K562 (cell line): ENCODE results near the gene PRSS21. TPM values are rescaled to one million over a fixed set of nuclear protein-coding genes. Genes with fewer than 3 reads are reported as not detected.

ENCODE experiments used
- ATAC-seq: fragments of 200-7000 bp; cut with Tn5 transposase; 3 replicates; pipeline ENCODE4 v1.9.1; 2020; ENCODE audit warnings: moderate library complexity
- BruUV-seq: library from RNA; stranded (reverse); fragments of 400-500 nt; replicated peaks from 2 replicates; lab custom pipeline; 2021; lab: Mats Ljungman, UMichigan
- CTCF ChIA-PET: fragments of 300-600 bp; formaldehyde crosslinking; extraction: SDS; loops from one replicate; lab custom pipeline; 2021; ENCODE audit warnings: low intra/inter-chr PET ratio; lab: Yijun Ruan, JAX
- POLR2A ChIA-PET: fragments of 300-600, 350-650 bp; sonication (Branson Sonifier 250); formaldehyde crosslinking; extraction: SDS; loops from one replicate; lab custom pipeline; 2021; ENCODE audit warnings: antibody characterized with exemption, inconsistent platforms; lab: Yijun Ruan, JAX
- DNase-seq, 4 experiments: peaks; one replicate each; pipeline versions ENCODE4 v3.0.0 to v3.0.0-alpha.2; 2011 to 2018; ENCODE audit warnings: low spot score in 3 of 4, mixed read lengths in 3 of 4; ENCODE audit errors: extremely low read depth in 1 of 4
- FAIRE-seq: peaks from 2 replicates; lab custom pipeline; 2011; peaks lifted over from hg19 to GRCh38; lab: Jason Lieb, UNC
- H2AFZ ChIP-seq: 2 replicates; pipeline ENCODE4 v1.6.0; 2011; ENCODE audit warnings: low read depth, low read length, control low read depth, inconsistent platforms
- H3K27ac ChIP-seq: fragments of 200-600 bp; 3 replicates; pipeline ENCODE4 v1.8.0; 2011; ENCODE audit warnings: low read depth, mild to moderate bottlenecking, control low read depth, inconsistent platforms, low read length, moderate library complexity, mixed read lengths; ENCODE audit errors: extremely low read depth
- H3K27me3 ChIP-seq, 2 experiments: fragments of 300-600 bp in 1 of 2; 2 replicates in 1 of 2; 3 replicates in 1 of 2; pipeline versions ENCODE4 v1.6.0 to v1.8.0; 2011; ENCODE audit warnings: inconsistent platforms in 2 of 2, low read length in 2 of 2, mild to moderate bottlenecking in 1 of 2, mixed read lengths in 1 of 2, moderate library complexity in 1 of 2; ENCODE audit not compliant: control insufficient read depth in 2 of 2, insufficient read depth in 2 of 2
- H3K36me3 ChIP-seq: fragments of 300-600 bp; 3 replicates; pipeline ENCODE4 v1.8.0; 2011; ENCODE audit warnings: mild to moderate bottlenecking, low read length, inconsistent platforms; ENCODE audit not compliant: control insufficient read depth, insufficient read depth
- H3K4me1 ChIP-seq, 2 experiments: fragments of 200-600 bp in 1 of 2; replicated peaks in 1 of 2; 2 replicates in 1 of 2; 3 replicates in 1 of 2; pipeline versions ENCODE4 v1.5.1 to v1.8.0; 2011; ENCODE audit warnings: inconsistent platforms in 2 of 2, low read length in 2 of 2, mild to moderate bottlenecking in 1 of 2, mixed read lengths in 1 of 2, moderate library complexity in 1 of 2; ENCODE audit not compliant: control insufficient read depth in 2 of 2, insufficient read depth in 2 of 2
- H3K4me2 ChIP-seq: 2 replicates; pipeline ENCODE4 v1.6.1; 2011; ENCODE audit warnings: low read length, control low read depth, inconsistent platforms, mixed read lengths; ENCODE audit not compliant: insufficient read depth
- H3K4me3 ChIP-seq: fragments of 200-600 bp; sonication (generic), shearing (Covaris generic); 2 replicates; pipeline ENCODE4 v1.5.1; 2016; ENCODE audit warnings: control low read depth, inconsistent platforms
- H3K79me2 ChIP-seq: fragments of 200-600 bp; 3 replicates; pipeline ENCODE4 v1.8.0; 2011; ENCODE audit warnings: low read length, inconsistent platforms; ENCODE audit not compliant: control insufficient read depth, insufficient read depth
- H3K9ac ChIP-seq, 2 experiments: 2 replicates each; pipeline versions ENCODE4 v1.6.0 to v1.6.1; 2011; ENCODE audit warnings: low read depth in 2 of 2, low read length in 2 of 2, control low read depth in 1 of 2, inconsistent platforms in 1 of 2, mild to moderate bottlenecking in 1 of 2, mixed read lengths in 1 of 2; ENCODE audit not compliant: insufficient read depth in 1 of 2
- H3K9me1 ChIP-seq: one replicate; pipeline ENCODE4 v1.6.0; 2011; ENCODE audit warnings: inconsistent platforms, mild to moderate bottlenecking, low read length, moderate library complexity; ENCODE audit not compliant: control insufficient read depth, insufficient read depth
- H3K9me3 ChIP-seq: replicated peaks from 2 replicates; pipeline ENCODE4 v1.5.1; 2011; ENCODE audit warnings: low read depth, low read length, inconsistent platforms; ENCODE audit not compliant: control insufficient read depth, insufficient read depth
- H4K20me1 ChIP-seq: replicated peaks from 2 replicates; pipeline ENCODE4 v1.6.1; 2011; ENCODE audit warnings: low read length, inconsistent platforms, mixed read lengths; ENCODE audit not compliant: control insufficient read depth, insufficient read depth
- CTCF ChIP-seq, 3 experiments: IDR thresholded peaks in 2 of 3; conservative IDR thresholded peaks in 1 of 3; 2 replicates each; pipeline ENCODE4 v1.5.1; 2011 to 2012; ENCODE audit warnings: low read length in 3 of 3, mild to moderate bottlenecking in 3 of 3, control low read depth in 2 of 3, improper control_type of control experiment in 1 of 3, inconsistent platforms in 1 of 3, low read depth in 1 of 3, mixed read lengths in 1 of 3, moderate library complexity in 1 of 3; ENCODE audit not compliant: insufficient read depth in 2 of 3
- DPF2 ChIP-seq: fragments of 450-650 bp; IDR thresholded peaks from 2 replicates; pipeline ENCODE4 v1.6.1; 2016
- GABPB1 ChIP-seq: sonication (generic); formaldehyde crosslinking; IDR thresholded peaks from 2 replicates; pipeline ENCODE4 v1.8.0; 2022; ENCODE audit warnings: mild to moderate bottlenecking, missing genetic modification reagents
- WGBS: fragments of 100-300 bp; shearing (Covaris generic); methylation state at CpG from one replicate; pipeline ENCODE4 v1.1.6; 2016; ENCODE audit warnings: low coverage, mixed read lengths; ENCODE audit not compliant: insufficient coverage; ENCODE audit errors: missing lambda C conversion rate; 5-methylcytosine and 5-hydroxymethylcytosine counted together
- in situ Hi-C: fragments of 300-500 bp; cut with MboI; formaldehyde crosslinking; loops from 4 replicates; pipeline ENCODE4 v1.15.0; 2018; ENCODE audit warnings: inconsistent platforms, mixed read lengths
- intact Hi-C: fragments of 100-400 bp; cut with micrococcal nuclease; formaldehyde crosslinking; loops from 2 replicates; pipeline ENCODE4 v1.14.2; 2022
- polyA plus RNA-seq, 8 experiments: library from polyadenylated mRNA; depleted of rRNA in 4 of 8; stranded (reverse) in 5 of 8; unstranded in 3 of 8; fragments of >200 nt; fragmentation: Nextera tagmentation in 2 of 8; fragmentation: Illumina TruSeq in 1 of 8; extraction: Ambion mirVana in 2 of 8; extraction: Trizol in 1 of 8; gene quantifications; 2 replicates each; pipeline versions ENCODE4 v1.2.1 to v1.2.3, GENCODE V29; 2011 to 2014; ENCODE audit warnings: inconsistent platforms in 1 of 8, missing spikeins in 1 of 8
- total RNA-seq, 7 experiments: library from RNA; depleted of rRNA in 6 of 7; stranded (reverse); fragments of >200 nt in 6 of 7; fragmentation: Illumina TruSeq in 2 of 7; extraction: Trizol in 2 of 7; gene quantifications; 2 replicates each; pipeline versions ENCODE4 v1.2.1 to v1.2.3, GENCODE V29; 2011 to 2021; ENCODE audit warnings: low replicate concordance in 1 of 7

Gene PRSS21
- total and polyA plus RNA-seq, 9 of the 15 experiments (the other 6 are each of a cell fraction or from before 2014, with no cell fraction given), result 12.1 to 121 (median 61.3) TPM

DNA sequence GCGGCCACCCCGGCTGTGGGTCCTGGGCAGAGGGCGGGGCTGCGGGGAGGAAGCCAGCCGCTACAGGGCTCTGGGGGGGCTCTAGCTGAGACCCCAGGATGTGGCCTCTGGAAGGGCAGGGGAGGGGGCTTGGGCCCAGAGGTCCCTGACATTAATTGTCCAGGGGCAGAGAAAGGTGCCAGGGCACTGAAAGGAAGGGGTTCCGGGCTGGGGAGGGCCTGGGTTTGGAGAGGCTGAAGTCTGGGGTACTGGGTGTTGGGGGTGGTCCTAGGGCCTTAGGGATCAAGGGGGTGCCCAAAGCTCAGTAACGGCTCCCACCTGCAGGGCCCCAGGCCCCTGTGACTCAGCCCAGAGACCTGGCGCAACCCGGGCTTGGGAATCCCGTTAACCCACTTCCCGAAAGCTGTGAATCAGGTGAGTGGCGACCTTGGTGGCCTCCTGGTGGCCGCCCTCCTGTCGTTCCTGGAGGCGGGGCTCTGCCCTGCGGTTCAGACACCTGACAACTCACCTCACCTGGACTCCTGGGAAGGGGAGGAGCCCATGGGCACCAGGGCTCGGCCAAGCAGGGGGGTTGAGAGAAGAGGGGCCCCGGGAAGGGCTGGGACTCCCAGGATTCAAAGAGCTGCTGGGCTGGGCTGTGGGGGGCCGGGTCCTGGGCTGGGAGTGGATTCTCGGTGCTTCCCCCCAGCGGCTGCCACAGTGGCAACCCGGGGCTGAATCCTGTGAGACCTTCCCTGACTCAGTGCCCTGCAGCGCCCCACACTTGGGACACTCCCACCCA is 41.4 kb downstream of the PRSS21 start:
- ChIA-PET CTCF (no interaction called here), POLR2A (no interaction called here)
- no peaks in the 10 kb centered on the region for H3K9me1 ChIP-seq
- peaks cover 0 to 28% of the 10 kb centered on the region in 2 experiments; a peak in 1 of 5 replicates for H3K27me3 ChIP-seq
- peaks cover 0 to 35% of the 10 kb centered on the region in 2 experiments; a peak in 3 of 5 replicates for H3K4me1 ChIP-seq
- no TSS peak for BruUV-seq
- no peaks in the 10 kb centered on the region for H3K79me2 ChIP-seq
- in situ Hi-C loops, result no loop called here
- TF ChIP-seq DPF2, result no peak
- TF ChIP-seq GABPB1 (CRISPR knock-in tag), result no peak
- 0 out of 6 replicates have a peak, but pooled peaks of 1 of the 3 experiments have one; percentile 17 for TF ChIP-seq CTCF (IDR thresholded peaks at IDR 0.05 in 2 of 3, conservative IDR thresholded peaks at IDR 0.05 in 1 of 3; ENCODE audit: insufficient read depth in 2 of 3, low read depth in 1 of 3, low read length in 3 of 3)
- no peaks in the 10 kb centered on the region for H4K20me1 ChIP-seq
- H3K4me3 ChIP-seq, result no peak overlapping the region
- 3% methylated on average over 17 of the region's 23 CpGs for WGBS
- no peak overlapping the region for H3K4me2 ChIP-seq
- no peak overlapping the region for H3K9ac ChIP-seq
- H3K36me3 ChIP-seq, result no peaks in the 10 kb centered on the region
- peaks cover 7% of the 10 kb centered on the region for H3K9me3 ChIP-seq
- intact Hi-C loops, result no loop called here
- no peak overlapping the region for H2AFZ ChIP-seq
- ATAC-seq, result peak; percentile 36; the same call in 1 of the 3 replicates
- FAIRE-seq, result no peak
- DNase-seq, result peak in 1 of 4 experiments; percentile 7
- H3K27ac ChIP-seq, result no peak overlapping the region
